ENCODE data around the gene ZMYND11.
"Not testable (repeated sequence)": the region's sequence is repeated elsewhere in the genome, so short reads cannot be mapped to it uniquely, and the experiment has no call there.

Gene ZMYND11

GRCh38 chr10:132946-133898 is 2.0 kb upstream of the ZMYND11 start:
- no peak for DNase-seq (ENCODE audit: low read depth, low spot score)

GRCh38 chr10:134247-135131 is 766 bp upstream of the ZMYND11 start:
- no peak for DNase-seq (ENCODE audit: low read depth, low spot score)

GRCh38 chr10:135601-136464 is 578 bp downstream of the ZMYND11 start:
- DNase-seq (ENCODE audit: low read depth, low spot score) = no peak

GRCh38 chr10:136465-136762 is 1.2 kb downstream of the ZMYND11 start:
- DNase-seq (ENCODE audit: low read depth, low spot score) = no peak

GRCh38 chr10:137031-137430 is 1.8 kb downstream of the ZMYND11 start:
- DNase-seq (ENCODE audit: low read depth, low spot score) = no peak

- peak; percentile 29 for DNase-seq (ENCODE audit: low read depth, low spot score)
Measured at GRCh38 chr10:137606-138005, 2.4 kb downstream of the ZMYND11 start.

- no peak for DNase-seq (ENCODE audit: low read depth, low spot score)
Measured at GRCh38 chr10:142371-142770, 7.1 kb downstream of the ZMYND11 start.

- no peak for DNase-seq (ENCODE audit: low read depth, low spot score)
Measured at GRCh38 chr10:152915-153314, 17.7 kb downstream of the ZMYND11 start.

- DNase-seq (ENCODE audit: low read depth, low spot score) = peak; percentile 31
Measured at GRCh38 chr10:154348-154747, 19.1 kb downstream of the ZMYND11 start.

GRCh38 chr10:167383-167782 is 32.1 kb downstream of the ZMYND11 start:
- no peak for DNase-seq (ENCODE audit: low read depth, low spot score)

- DNase-seq (ENCODE audit: low read depth, low spot score) = no peak
Measured at GRCh38 chr10:173741-174140, 38.5 kb downstream of the ZMYND11 start.

- no peak for DNase-seq (ENCODE audit: low read depth, low spot score)
Measured at GRCh38 chr10:176677-177076, 41.4 kb downstream of the ZMYND11 start.

GRCh38 chr10:178208-178607 is 43.0 kb downstream of the ZMYND11 start:
- no peak for DNase-seq (ENCODE audit: low read depth, low spot score)

- DNase-seq (ENCODE audit: low read depth, low spot score) = no peak
Measured at GRCh38 chr10:178723-179122, 43.5 kb downstream of the ZMYND11 start.

- DNase-seq (ENCODE audit: low read depth, low spot score) = no peak
Measured at GRCh38 chr10:182441-183201, 47.4 kb downstream of the ZMYND11 start.

- DNase-seq (ENCODE audit: low read depth, low spot score) = no peak
Measured at GRCh38 chr10:184174-184573, 48.9 kb downstream of the ZMYND11 start.

- no peak for DNase-seq (ENCODE audit: low read depth, low spot score)
Measured at GRCh38 chr10:184911-185310, 49.7 kb downstream of the ZMYND11 start.

- not testable (repeated sequence) for DNase-seq (ENCODE audit: low read depth, low spot score)
Measured at GRCh38 chr10:185571-185970, 50.3 kb downstream of the ZMYND11 start.

- DNase-seq (ENCODE audit: low read depth, low spot score) = no peak
Measured at GRCh38 chr10:186911-187310, 51.7 kb downstream of the ZMYND11 start.

- DNase-seq (ENCODE audit: low read depth, low spot score) = no peak
Measured at GRCh38 chr10:188546-188945, 53.3 kb downstream of the ZMYND11 start.

GRCh38 chr10:190216-190615 is 55.0 kb downstream of the ZMYND11 start:
- DNase-seq (ENCODE audit: low read depth, low spot score) = no peak
